WTC11 (cell line): ENCODE data around the gene ENAH. TPM values are rescaled to one million over a fixed set of nuclear protein-coding genes. Genes with fewer than 3 reads are reported as not detected.

Experiments used
- ATAC-seq: fragments of 200-7000 bp; cut with Tn5 transposase; 2 replicates; pipeline ENCODE4 v1.10.0; 2021; ENCODE audit warnings: mild to moderate bottlenecking, moderate library complexity
- CTCF ChIA-PET: fragments of 300-600 bp; sonication (Branson Sonifier 250); formaldehyde crosslinking; loops from one replicate; lab custom pipeline; 2021; ENCODE audit warnings: antibody characterized with exemption; lab: Charles Lee
- POLR2A ChIA-PET: fragments of 350-600 bp; sonication (Branson Sonifier 250); formaldehyde crosslinking; loops from one replicate; lab custom pipeline; 2021; ENCODE audit warnings: antibody characterized with exemption; lab: Charles Lee
- DNase-seq: peaks from one replicate; pipeline ENCODE4 v3.0.0; 2021; ENCODE audit warnings: low spot score
- H3K27ac Mint-ChIP-seq: 2 replicates; pipeline ENCODE4 v1.8.0; 2021; ENCODE audit warnings: mixed read lengths
- H3K27me3 Mint-ChIP-seq: 2 replicates; pipeline ENCODE4 v1.8.0; 2021; ENCODE audit warnings: low read depth, mild to moderate bottlenecking, moderate library complexity, mixed read lengths
- H3K36me3 Mint-ChIP-seq: 2 replicates; pipeline ENCODE4 v1.8.0; 2021; ENCODE audit warnings: mixed read lengths
- H3K4me1 Mint-ChIP-seq: 2 replicates; pipeline ENCODE4 v1.8.0; 2022; ENCODE audit warnings: mixed read lengths
- H3K4me3 Mint-ChIP-seq: 2 replicates; pipeline ENCODE4 v1.8.0; 2021; ENCODE audit warnings: mild to moderate bottlenecking, moderate library complexity, mixed read lengths
- H3K9me3 Mint-ChIP-seq: 2 replicates; pipeline ENCODE4 v1.8.0; 2021; ENCODE audit warnings: mixed read lengths
- AFF4 ChIP-seq: sonication (generic); formaldehyde crosslinking; IDR thresholded peaks from 2 replicates; pipeline ENCODE4 v1.8.1; 2023; ENCODE audit warnings: mild to moderate bottlenecking, missing genetic modification reagents, borderline replicate concordance
- ARID4B ChIP-seq: sonication (generic); formaldehyde crosslinking; IDR thresholded peaks from 2 replicates; pipeline ENCODE4 v1.8.0; 2023; ENCODE audit warnings: missing genetic modification reagents, mild to moderate bottlenecking, borderline replicate concordance
- ESRRA ChIP-seq: sonication (generic); formaldehyde crosslinking; IDR thresholded peaks from 2 replicates; pipeline ENCODE4 v1.8.1; 2022; ENCODE audit warnings: mild to moderate bottlenecking, missing genetic modification reagents, borderline replicate concordance
- FOXP4 ChIP-seq: sonication (generic); formaldehyde crosslinking; IDR thresholded peaks from 2 replicates; pipeline ENCODE4 v1.8.0; 2022; ENCODE audit warnings: mild to moderate bottlenecking, missing genetic modification reagents
- KAT7 ChIP-seq: sonication (generic); formaldehyde crosslinking; IDR thresholded peaks from 2 replicates; pipeline ENCODE4 v1.8.1; 2023; ENCODE audit warnings: missing genetic modification reagents, mild to moderate bottlenecking, borderline replicate concordance
- MLX ChIP-seq: sonication (generic); formaldehyde crosslinking; IDR thresholded peaks from 2 replicates; pipeline ENCODE4 v1.8.1; 2023; ENCODE audit warnings: mild to moderate bottlenecking, missing genetic modification reagents, moderate library complexity
- NR1H2 ChIP-seq: sonication (generic); formaldehyde crosslinking; IDR thresholded peaks from 2 replicates; pipeline ENCODE4 v1.9.0; 2021; ENCODE audit warnings: mild to moderate bottlenecking, moderate library complexity, missing genetic modification reagents
- RORB ChIP-seq: fragments of 250-450 bp; sonication (Bioruptor Pico); IDR thresholded peaks from 2 replicates; pipeline ENCODE4 v1.9.0; 2021; ENCODE audit warnings: mild to moderate bottlenecking
- ZBTB43 ChIP-seq: sonication (generic); formaldehyde crosslinking; IDR thresholded peaks from 2 replicates; pipeline ENCODE4 v1.8.1; 2023; ENCODE audit warnings: mild to moderate bottlenecking, missing genetic modification reagents
- ZNF121 ChIP-seq: sonication (generic); formaldehyde crosslinking; IDR thresholded peaks from 2 replicates; pipeline ENCODE4 v1.8.0; 2023; ENCODE audit warnings: missing genetic modification reagents
- ZNF416 ChIP-seq: fragments of 250-450 bp; sonication (Bioruptor Pico); IDR thresholded peaks from 2 replicates; pipeline ENCODE4 v1.9.0; 2021; ENCODE audit warnings: mild to moderate bottlenecking, inconsistent platforms
- ZNF425 ChIP-seq: fragments of 250-450 bp; sonication (Bioruptor Pico); conservative IDR thresholded peaks from 2 replicates; pipeline ENCODE4 v1.9.0; 2021; ENCODE audit warnings: mild to moderate bottlenecking
- total RNA-seq: library from RNA; stranded (reverse); gene quantifications from 3 replicates; pipeline ENCODE4 v1.2.3, GENCODE V29; 2021

ENAH gene
- total RNA-seq, 1 experiment from 2014 or later, result 227 TPM

GRCh38 chr1:225470211-225471108 lies 182.5 kb downstream of the ENAH start:
- TF ChIP-seq ZBTB43 (CRISPR knock-in tag) (no peak), NR1H2 (CRISPR knock-in tag) (no peak), ESRRA (CRISPR knock-in tag) (no peak), ZNF121 (CRISPR knock-in tag) (no peak), AFF4 (CRISPR knock-in tag) (no peak), MLX (no peak), ARID4B (CRISPR knock-in tag) (no peak)
- peaks cover 2% of the 10 kb centered on the region for H3K27me3 Mint-ChIP-seq
- ChIA-PET POLR2A (no interaction called here), CTCF (interaction anchor here (0.7 to 1.1 kb wide), 3 partner anchors 10 to 276 kb away, joined by 3 read pairs; no protein-coding TSS in a partner anchor)
- ATAC-seq, result no peak
- peaks cover 27% of the 10 kb centered on the region for H3K4me1 Mint-ChIP-seq
- no peak for DNase-seq
- H3K36me3 Mint-ChIP-seq, result no peaks in the 10 kb centered on the region
- H3K9me3 Mint-ChIP-seq, result no peaks in the 10 kb centered on the region
- no peak overlapping the region for H3K4me3 Mint-ChIP-seq
- no peak overlapping the region for H3K27ac Mint-ChIP-seq

- H3K27ac Mint-ChIP-seq, result no peak overlapping the region
- POLR2A ChIA-PET, result no interaction called here
- H3K4me1 Mint-ChIP-seq, result peaks cover 33% of the 10 kb centered on the region
- DNase-seq (no peak), ATAC-seq (no peak; the same call in 1 of the 2 replicates)
- peaks cover 2% of the 10 kb centered on the region; the same call in 1 of the 2 replicates for H3K27me3 Mint-ChIP-seq
- no peak overlapping the region for H3K4me3 Mint-ChIP-seq
- CTCF ChIA-PET, result no interaction called here
- H3K9me3 Mint-ChIP-seq, result no peaks in the 10 kb centered on the region
- no peaks in the 10 kb centered on the region for H3K36me3 Mint-ChIP-seq
- no peak for TF ChIP-seq ZNF425 (CRISPR knock-in tag)
- no peak for TF ChIP-seq FOXP4 (CRISPR knock-in tag)
- TF ChIP-seq AFF4 (CRISPR knock-in tag), result no peak
- no peak for TF ChIP-seq KAT7
- no peak for TF ChIP-seq RORB (CRISPR knock-in tag)
- TF ChIP-seq ZNF416 (CRISPR knock-in tag), result no peak
Observed at GRCh38 chr1:225469051-225469450, 183.9 kb downstream of the ENAH start.
